ENCODE results near the gene MACC1. TPM values are rescaled to one million over a fixed set of nuclear protein-coding genes. Genes with fewer than 3 reads are reported as not detected.

The MACC1 gene
- total and polyA plus RNA-seq, 2 of the 13 experiments (the other 11 are each of a cell fraction or from before 2014, with no cell fraction given): 0.04 TPM; not detected in 1

DNA sequence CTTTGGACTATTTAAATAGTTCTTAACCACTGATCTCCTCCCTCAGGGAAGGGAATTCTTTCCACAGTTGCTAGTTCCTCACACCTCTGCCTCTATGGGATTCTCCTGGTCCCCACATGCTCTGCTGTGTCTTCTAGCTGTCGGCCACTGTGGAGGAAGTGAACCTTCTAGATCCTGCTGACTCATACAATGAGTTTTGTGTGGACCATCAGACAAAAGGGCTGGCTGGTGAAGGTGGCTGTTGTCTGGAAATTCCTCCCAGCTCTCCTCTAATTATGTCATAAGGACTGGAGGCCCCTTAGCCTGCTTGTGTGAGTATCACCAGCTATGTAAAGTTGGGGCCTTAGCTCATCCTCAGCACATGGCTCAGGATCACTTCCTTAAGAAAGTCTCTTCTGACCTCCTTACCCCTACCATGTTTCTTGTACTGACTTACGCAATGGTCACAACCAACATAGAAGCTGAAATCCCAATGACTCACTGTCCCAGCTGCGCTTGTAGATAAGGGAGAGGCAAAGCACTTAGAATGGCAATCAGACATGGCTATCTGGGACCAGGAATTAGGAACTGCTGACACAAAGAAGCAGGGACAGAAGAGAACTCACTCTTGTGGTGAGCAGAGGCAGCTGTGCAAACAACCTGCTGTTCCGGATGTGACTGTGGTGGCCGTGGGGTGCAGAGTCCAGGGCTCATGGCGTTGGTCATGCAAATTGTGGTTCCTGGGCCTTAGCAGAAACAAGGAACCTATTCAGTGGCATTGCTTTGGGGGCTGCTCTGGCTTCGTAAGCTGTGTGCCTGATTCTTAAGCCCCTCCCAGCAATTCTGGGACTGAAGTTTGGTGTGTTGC lies 2.5 kb upstream of the MACC1 start (continued):
- TF ChIP-seq, protein P1, sequence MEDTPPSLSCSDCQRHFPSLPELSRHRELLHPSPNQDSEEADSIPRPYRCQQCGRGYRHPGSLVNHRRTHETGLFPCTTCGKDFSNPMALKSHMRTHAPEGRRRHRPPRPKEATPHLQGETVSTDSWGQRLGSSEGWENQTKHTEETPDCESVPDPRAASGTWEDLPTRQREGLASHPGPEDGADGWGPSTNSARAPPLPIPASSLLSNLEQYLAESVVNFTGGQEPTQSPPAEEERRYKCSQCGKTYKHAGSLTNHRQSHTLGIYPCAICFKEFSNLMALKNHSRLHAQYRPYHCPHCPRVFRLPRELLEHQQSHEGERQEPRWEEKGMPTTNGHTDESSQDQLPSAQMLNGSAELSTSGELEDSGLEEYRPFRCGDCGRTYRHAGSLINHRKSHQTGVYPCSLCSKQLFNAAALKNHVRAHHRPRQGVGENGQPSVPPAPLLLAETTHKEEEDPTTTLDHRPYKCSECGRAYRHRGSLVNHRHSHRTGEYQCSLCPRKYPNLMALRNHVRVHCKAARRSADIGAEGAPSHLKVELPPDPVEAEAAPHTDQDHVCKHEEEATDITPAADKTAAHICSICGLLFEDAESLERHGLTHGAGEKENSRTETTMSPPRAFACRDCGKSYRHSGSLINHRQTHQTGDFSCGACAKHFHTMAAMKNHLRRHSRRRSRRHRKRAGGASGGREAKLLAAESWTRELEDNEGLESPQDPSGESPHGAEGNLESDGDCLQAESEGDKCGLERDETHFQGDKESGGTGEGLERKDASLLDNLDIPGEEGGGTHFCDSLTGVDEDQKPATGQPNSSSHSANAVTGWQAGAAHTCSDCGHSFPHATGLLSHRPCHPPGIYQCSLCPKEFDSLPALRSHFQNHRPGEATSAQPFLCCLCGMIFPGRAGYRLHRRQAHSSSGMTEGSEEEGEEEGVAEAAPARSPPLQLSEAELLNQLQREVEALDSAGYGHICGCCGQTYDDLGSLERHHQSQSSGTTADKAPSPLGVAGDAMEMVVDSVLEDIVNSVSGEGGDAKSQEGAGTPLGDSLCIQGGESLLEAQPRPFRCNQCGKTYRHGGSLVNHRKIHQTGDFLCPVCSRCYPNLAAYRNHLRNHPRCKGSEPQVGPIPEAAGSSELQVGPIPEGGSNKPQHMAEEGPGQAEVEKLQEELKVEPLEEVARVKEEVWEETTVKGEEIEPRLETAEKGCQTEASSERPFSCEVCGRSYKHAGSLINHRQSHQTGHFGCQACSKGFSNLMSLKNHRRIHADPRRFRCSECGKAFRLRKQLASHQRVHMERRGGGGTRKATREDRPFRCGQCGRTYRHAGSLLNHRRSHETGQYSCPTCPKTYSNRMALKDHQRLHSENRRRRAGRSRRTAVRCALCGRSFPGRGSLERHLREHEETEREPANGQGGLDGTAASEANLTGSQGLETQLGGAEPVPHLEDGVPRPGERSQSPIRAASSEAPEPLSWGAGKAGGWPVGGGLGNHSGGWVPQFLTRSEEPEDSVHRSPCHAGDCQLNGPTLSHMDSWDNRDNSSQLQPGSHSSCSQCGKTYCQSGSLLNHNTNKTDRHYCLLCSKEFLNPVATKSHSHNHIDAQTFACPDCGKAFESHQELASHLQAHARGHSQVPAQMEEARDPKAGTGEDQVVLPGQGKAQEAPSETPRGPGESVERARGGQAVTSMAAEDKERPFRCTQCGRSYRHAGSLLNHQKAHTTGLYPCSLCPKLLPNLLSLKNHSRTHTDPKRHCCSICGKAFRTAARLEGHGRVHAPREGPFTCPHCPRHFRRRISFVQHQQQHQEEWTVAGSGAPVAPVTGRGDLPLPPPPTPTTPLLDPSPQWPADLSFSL (CRISPR knock-in tag; IDR thresholded peaks at IDR 0.05): peak; percentile 73; the same call in 1 of the 2 replicates
- TF ChIP-seq ZNF136 (CRISPR knock-in tag; IDR thresholded peaks at IDR 0.05; ENCODE audit: low read depth) (no peak), ZNF792 (CRISPR knock-in tag; IDR thresholded peaks at IDR 0.05) (peak; percentile 82; the same call in 1 of the 2 replicates), ZNF816 (CRISPR knock-in tag; IDR thresholded peaks at IDR 0.05; ENCODE audit: borderline replicate concordance) (no peak), ZMYM3 (CRISPR knock-in tag; IDR thresholded peaks at IDR 0.05) (peak; percentile 87; the same call in 1 of the 2 replicates), BRCA1 (CRISPR knock-in tag; IDR thresholded peaks at IDR 0.05) (peak; percentile 51; the same call in 1 of the 2 replicates), ELF3 (CRISPR knock-in tag; IDR thresholded peaks at IDR 0.05) (peak; percentile 93), REPIN1 (CRISPR knock-in tag; IDR thresholded peaks at IDR 0.05; ENCODE audit: borderline replicate concordance, low read depth) (peak; percentile 94), ZFP62 (CRISPR knock-in tag; IDR thresholded peaks at IDR 0.05) (no peak), REL (CRISPR knock-in tag; conservative IDR thresholded peaks at IDR 0.05) (no peak), RBM22 (optimal IDR thresholded peaks at IDR 0.05; ENCODE audit: low read length) (no peak), SIN3A (IDR thresholded peaks at IDR 0.05; ENCODE audit: borderline replicate concordance, low read depth, low read length) (no peak), MAFF (IDR thresholded peaks at IDR 0.05; ENCODE audit: low read depth, low read length) (peak; percentile 87)
- TF ChIP-seq, protein P2, sequence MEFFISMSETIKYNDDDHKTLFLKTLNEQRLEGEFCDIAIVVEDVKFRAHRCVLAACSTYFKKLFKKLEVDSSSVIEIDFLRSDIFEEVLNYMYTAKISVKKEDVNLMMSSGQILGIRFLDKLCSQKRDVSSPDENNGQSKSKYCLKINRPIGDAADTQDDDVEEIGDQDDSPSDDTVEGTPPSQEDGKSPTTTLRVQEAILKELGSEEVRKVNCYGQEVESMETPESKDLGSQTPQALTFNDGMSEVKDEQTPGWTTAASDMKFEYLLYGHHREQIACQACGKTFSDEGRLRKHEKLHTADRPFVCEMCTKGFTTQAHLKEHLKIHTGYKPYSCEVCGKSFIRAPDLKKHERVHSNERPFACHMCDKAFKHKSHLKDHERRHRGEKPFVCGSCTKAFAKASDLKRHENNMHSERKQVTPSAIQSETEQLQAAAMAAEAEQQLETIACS (CRISPR knock-in tag; IDR thresholded peaks at IDR 0.05): no peak
- TF ChIP-seq, protein P3, sequence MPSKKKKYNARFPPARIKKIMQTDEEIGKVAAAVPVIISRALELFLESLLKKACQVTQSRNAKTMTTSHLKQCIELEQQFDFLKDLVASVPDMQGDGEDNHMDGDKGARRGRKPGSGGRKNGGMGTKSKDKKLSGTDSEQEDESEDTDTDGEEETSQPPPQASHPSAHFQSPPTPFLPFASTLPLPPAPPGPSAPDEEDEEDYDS (CRISPR knock-in tag; IDR thresholded peaks at IDR 0.05): peak; percentile 67
- TF ChIP-seq, protein P4, sequence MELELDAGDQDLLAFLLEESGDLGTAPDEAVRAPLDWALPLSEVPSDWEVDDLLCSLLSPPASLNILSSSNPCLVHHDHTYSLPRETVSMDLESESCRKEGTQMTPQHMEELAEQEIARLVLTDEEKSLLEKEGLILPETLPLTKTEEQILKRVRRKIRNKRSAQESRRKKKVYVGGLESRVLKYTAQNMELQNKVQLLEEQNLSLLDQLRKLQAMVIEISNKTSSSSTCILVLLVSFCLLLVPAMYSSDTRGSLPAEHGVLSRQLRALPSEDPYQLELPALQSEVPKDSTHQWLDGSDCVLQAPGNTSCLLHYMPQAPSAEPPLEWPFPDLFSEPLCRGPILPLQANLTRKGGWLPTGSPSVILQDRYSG (CRISPR knock-in tag; IDR thresholded peaks at IDR 0.05): no peak; the same call in 1 of the 2 replicates
- TF ChIP-seq, protein P5, sequence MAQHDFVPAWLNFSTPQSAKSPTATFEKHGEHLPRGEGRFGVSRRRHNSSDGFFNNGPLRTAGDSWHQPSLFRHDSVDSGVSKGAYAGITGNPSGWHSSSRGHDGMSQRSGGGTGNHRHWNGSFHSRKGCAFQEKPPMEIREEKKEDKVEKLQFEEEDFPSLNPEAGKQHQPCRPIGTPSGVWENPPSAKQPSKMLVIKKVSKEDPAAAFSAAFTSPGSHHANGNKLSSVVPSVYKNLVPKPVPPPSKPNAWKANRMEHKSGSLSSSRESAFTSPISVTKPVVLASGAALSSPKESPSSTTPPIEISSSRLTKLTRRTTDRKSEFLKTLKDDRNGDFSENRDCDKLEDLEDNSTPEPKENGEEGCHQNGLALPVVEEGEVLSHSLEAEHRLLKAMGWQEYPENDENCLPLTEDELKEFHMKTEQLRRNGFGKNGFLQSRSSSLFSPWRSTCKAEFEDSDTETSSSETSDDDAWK (CRISPR knock-in tag; IDR thresholded peaks at IDR 0.05): no peak
